ENCODE data around the gene PHF3. TPM values are rescaled to one million over a fixed set of nuclear protein-coding genes. Genes with fewer than 3 reads are reported as not detected.

The PHF3 gene
- total RNA-seq, 2 experiments from 2014 or later, result 54.8 to 92.5 TPM

- Histone ChIP-seq H2AFZ (ENCODE audit: low read length) (no peak overlapping the region), H3K9me2 (ENCODE audit: insufficient read depth, low read length) (no peaks in the 10 kb centered on the region), H3K4me1 (ENCODE audit: insufficient read depth, low read length, poor library complexity, severe bottlenecking) (peaks cover 6% of the 10 kb centered on the region), H3K79me2 (ENCODE audit: insufficient read depth, low read depth, low read length) (0 out of 2 replicates have a peak, but pooled peaks cover 6% of the 10 kb centered on the region), H3K27ac (ENCODE audit: low read depth, low read length, poor library complexity, severe bottlenecking) (no peak overlapping the region), H3K4me3 (ENCODE audit: low read depth, low read length, poor library complexity, severe bottlenecking) (no peak overlapping the region), H3K4me2 (ENCODE audit: low read length) (no peak overlapping the region), H4K20me1 (ENCODE audit: insufficient read depth, low read length) (no peaks in the 10 kb centered on the region), H3K9me3 (ENCODE audit: low read length) (no peaks in the 10 kb centered on the region), H3K36me3 (ENCODE audit: insufficient read depth, low read length) (peaks cover 99% of the 10 kb centered on the region)
- POLR2A ChIA-PET, result interaction anchor here (0.6 kb wide), 1 partner anchor 45 kb away, joined by 3 read pairs; no protein-coding TSS in a partner anchor
- intact Hi-C loops (cut with micrococcal nuclease; ENCODE audit: unreplicated experiment), result no loop called here
- TF ChIP-seq EZH2phosphoT487 (IDR thresholded peaks at IDR 0.05; ENCODE audit: borderline replicate concordance, low read depth, low read length) (no peak), CTCF (conservative IDR thresholded peaks at IDR 0.05; ENCODE audit: low read length) (no peak)
- CTCF ChIA-PET (ENCODE audit: unreplicated experiment), result no interaction called here
- no TSS peak for BruUV-seq (replicated peaks)
- no peak for DNase-seq (ENCODE audit: low spot score)
Observed at GRCh38 chr6:63706630-63707029, 71.0 kb downstream of the PHF3 start.

DNA sequence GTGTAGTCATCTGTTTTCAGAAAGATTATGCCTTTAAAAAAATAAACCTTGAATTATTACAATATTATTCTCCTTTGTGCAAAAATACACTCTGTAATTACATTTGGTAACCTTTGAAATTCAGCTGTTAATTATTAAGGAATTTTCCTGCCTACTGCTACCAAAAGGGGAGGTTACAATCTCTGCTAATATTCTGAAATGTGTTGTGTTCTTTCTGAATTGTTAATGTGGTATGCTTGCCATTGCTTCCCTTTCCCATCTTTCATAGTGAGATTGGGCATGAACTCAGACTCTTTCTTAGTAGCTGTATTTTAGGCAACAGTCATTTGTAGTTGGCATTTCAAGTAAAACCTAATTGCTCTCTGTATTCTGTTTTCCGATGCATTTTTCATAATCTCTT is 73.0 kb downstream of the PHF3 start:
- intact Hi-C loops (cut with micrococcal nuclease; ENCODE audit: unreplicated experiment), result no loop called here

More for the DNA sequence above, 73.0 kb downstream of the PHF3 start:
- Histone ChIP-seq H3K9me2 (ENCODE audit: insufficient read depth, low read length) (no peaks in the 10 kb centered on the region), H2AFZ (ENCODE audit: low read length) (no peak overlapping the region), H3K36me3 (ENCODE audit: insufficient read depth, low read length) (peaks cover 99% of the 10 kb centered on the region), H3K27ac (ENCODE audit: low read depth, low read length, poor library complexity, severe bottlenecking) (no peak overlapping the region), H3K4me1 (ENCODE audit: insufficient read depth, low read length, poor library complexity, severe bottlenecking) (no peaks in the 10 kb centered on the region), H3K79me2 (ENCODE audit: insufficient read depth, low read depth, low read length) (0 out of 2 replicates have a peak, but pooled peaks cover 6% of the 10 kb centered on the region), H3K4me3 (ENCODE audit: low read depth, low read length, poor library complexity, severe bottlenecking) (no peak overlapping the region), H3K4me2 (ENCODE audit: low read length) (no peak overlapping the region), H4K20me1 (ENCODE audit: insufficient read depth, low read length) (no peaks in the 10 kb centered on the region), H3K9me3 (ENCODE audit: low read length) (no peaks in the 10 kb centered on the region)
- ChIA-PET CTCF (ENCODE audit: unreplicated experiment) (no interaction called here), POLR2A (interaction anchor here (0.7 to 1.0 kb wide), 3 partner anchors 12 to 55 kb away, joined by 3 read pairs; no protein-coding TSS in a partner anchor)
- BruUV-seq (replicated peaks), result no TSS peak
- DNase-seq (ENCODE audit: low spot score), result no peak
- TF ChIP-seq EZH2phosphoT487 (IDR thresholded peaks at IDR 0.05; ENCODE audit: borderline replicate concordance, low read depth, low read length), result no peak
- no peak for TF ChIP-seq CTCF (conservative IDR thresholded peaks at IDR 0.05; ENCODE audit: low read length)

All from OCI-LY7 (cell line).